Breast epithelium (tissue), 3 donors: Measurements from ENCODE around the gene MDC1.

Experiments used
- CTCF ChIP-seq, 3 donors: fragments of 450-650 bp; IDR thresholded peaks; one replicate each; pipeline ENCODE4 v1.5.1; 2016 to 2017; ENCODE audit warnings: antibody characterized with exemption in 3 of 3, mild to moderate bottlenecking in 3 of 3, moderate library complexity in 3 of 3
- POLR2A ChIP-seq: fragments of 450-650 bp; IDR thresholded peaks from one replicate; pipeline ENCODE4 v1.6.1; 2016; ENCODE audit warnings: antibody characterized with exemption, mild to moderate bottlenecking, moderate library complexity

GRCh38 chr6:30691208-30691847, 25.8 kb downstream of the MDC1 start:
- TF ChIP-seq CTCF (IDR thresholded peaks at IDR 0.05) (no peak), POLR2A (no peak)
